ENCODE measurements around the gene TSHR. TPM values are rescaled to one million over a fixed set of nuclear protein-coding genes. Genes with fewer than 3 reads are reported as not detected.

TSHR gene
- total and polyA plus RNA-seq, 8 donors, result 0.15 to 0.75 (median 0.33) TPM

DNA sequence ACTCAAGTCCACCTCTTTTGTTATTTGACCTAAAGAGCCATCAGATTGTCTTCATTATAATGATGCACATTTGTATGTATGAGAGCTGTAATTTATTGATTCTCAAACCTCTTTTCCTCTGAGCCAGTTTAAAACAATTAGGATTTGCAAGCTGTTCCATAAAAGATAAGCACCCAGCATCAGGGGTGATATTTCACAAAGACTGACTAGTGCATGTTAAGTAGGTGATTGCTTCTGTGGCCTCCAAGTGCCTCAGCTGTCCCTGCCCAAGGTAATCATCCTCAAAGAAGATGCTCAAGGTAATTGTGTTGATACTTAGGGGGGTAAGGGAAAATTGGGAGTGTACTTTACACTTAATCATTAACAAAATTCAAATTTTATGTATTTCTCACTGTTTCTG, 32.1 kb upstream of the TSHR start:
- no peaks in the 10 kb centered on the region for H3K27me3 ChIP-seq
- intact Hi-C loops (cut with DNase I), result no loop called here
- H3K4me3 ChIP-seq, result no peak overlapping the region
- no peak for ATAC-seq
- TF ChIP-seq, protein P1, sequence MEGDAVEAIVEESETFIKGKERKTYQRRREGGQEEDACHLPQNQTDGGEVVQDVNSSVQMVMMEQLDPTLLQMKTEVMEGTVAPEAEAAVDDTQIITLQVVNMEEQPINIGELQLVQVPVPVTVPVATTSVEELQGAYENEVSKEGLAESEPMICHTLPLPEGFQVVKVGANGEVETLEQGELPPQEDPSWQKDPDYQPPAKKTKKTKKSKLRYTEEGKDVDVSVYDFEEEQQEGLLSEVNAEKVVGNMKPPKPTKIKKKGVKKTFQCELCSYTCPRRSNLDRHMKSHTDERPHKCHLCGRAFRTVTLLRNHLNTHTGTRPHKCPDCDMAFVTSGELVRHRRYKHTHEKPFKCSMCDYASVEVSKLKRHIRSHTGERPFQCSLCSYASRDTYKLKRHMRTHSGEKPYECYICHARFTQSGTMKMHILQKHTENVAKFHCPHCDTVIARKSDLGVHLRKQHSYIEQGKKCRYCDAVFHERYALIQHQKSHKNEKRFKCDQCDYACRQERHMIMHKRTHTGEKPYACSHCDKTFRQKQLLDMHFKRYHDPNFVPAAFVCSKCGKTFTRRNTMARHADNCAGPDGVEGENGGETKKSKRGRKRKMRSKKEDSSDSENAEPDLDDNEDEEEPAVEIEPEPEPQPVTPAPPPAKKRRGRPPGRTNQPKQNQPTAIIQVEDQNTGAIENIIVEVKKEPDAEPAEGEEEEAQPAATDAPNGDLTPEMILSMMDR (IDR thresholded peaks at IDR 0.05), result no peak
- H3K27ac ChIP-seq, result no peak overlapping the region
- no peak for DNase-seq
- H3K9me3 ChIP-seq, result no peaks in the 10 kb centered on the region
- H3K4me1 ChIP-seq, result no peaks in the 10 kb centered on the region
- no peaks in the 10 kb centered on the region for H3K36me3 ChIP-seq

DNA sequence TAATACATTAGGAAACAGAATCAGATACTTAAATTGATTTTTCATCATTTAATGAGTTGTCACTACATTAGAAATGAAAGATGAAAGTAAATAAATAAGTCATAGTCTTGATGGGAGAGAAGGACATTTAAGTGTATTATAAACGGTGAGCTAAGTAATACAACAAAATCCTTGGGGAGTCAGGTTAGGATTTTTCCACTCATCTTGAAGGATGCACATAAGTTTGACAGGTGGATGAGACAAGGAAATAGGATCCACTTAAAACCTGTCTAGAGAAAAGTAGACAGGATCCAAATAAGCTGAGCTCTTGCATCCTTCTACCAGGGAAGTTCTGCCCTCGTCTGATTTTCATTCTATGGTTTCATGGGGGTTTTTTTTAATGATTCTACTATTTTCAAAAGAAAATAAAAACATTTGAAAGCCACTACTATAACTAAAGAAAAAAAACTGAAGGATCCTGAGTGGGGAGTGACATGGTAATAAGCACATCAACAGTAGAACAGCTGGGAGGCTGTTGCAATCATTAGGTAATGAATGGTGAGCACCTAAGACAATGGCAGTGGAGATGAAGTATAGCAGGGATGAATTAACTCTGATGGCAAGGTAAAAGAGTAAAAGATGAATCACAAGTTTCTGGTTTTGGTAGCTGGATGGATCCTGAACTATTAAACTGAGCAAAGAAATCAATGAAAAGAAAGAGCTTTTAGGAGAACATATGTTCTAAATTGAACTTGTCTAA, 30.9 kb upstream of the TSHR start:
- Histone ChIP-seq H3K27ac (no peak overlapping the region), H3K27me3 (no peaks in the 10 kb centered on the region), H3K4me1 (no peaks in the 10 kb centered on the region), H3K4me3 (no peak overlapping the region), H3K9me3 (no peaks in the 10 kb centered on the region), H3K36me3 (no peaks in the 10 kb centered on the region)
- DNase-seq, result no peak
- intact Hi-C loops (cut with DNase I), result no loop called here
- TF ChIP-seq, protein P1 (IDR thresholded peaks at IDR 0.05), result no peak
- ATAC-seq, result no peak

DNA sequence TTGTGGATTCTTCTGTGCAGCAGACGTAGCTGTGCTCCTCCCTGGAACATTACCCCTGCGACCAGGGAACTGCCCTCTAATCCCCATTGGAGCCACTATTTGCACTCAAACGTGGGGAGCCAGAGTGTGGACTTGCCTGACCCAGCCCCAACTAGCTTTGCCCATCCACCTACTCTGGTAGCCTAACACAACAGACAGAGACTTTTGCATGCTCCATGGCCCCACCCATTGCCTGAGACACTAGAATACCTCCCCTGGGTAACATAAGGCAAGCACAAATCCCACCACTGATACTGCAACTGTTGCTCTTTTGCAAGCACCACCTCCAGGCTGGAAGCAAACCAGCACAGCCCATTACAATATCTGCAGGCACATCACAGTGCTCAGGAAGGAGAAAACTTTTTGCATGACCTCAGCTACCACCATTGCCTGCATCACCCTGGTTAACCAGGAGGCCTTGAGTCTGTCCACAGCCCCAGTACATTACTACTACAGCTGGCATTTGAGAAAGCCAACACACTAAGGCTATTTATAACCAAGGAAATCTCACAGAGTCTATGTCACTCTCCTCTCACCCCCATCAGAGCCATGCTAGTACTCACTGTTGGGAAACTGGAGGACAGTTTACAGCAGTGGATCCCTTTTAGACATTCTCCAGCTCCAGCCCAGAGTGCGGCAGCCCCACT, 28.9 kb upstream of the TSHR start:
- Histone ChIP-seq H3K9me3 (no peaks in the 10 kb centered on the region), H3K27ac (no peak overlapping the region)
- ATAC-seq, result no peak

DNA sequence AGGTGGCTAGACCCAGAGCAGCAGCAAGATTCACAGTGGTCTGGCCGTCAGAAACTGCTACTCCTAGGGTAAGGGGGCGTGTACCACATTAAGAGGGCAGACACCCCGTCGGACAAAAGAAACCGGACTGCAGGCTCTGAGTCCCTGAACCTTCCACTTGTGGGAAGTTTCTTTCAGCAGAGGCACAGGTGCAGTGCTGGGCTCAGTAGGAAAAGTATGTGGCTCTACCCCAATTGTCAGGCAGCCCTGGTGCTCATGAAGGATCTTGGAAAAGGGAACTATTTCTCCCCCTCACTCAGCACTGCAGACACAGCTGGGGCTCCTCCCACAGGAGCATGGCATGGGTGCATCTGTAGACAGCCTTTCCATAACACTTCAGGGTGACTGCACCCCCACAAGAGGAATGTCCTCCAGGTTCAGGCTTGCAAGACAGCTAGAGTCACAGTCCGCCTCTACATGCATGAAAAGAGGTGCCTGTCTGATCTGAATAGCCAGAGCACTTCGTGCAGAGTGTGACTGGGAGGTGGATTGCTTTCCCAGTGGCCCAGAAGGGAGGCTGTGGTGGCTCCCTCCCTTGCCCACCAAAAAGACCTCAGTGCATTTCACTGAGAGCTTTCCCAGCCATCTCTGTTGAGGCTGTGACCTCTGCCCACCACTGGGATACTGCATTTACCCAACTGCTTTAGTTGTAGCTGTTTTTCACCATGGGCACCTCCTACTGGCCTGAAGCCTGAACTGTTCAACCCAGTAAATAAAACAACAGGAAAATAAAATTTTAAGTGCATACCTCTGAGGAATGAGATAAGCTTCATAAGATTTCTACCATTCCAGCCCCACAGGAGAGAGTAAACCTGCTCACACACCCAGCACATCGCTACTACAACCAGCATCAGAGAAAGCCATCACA, 28.1 kb upstream of the TSHR start:
- no peaks in the 10 kb centered on the region for H3K27me3 ChIP-seq
- TF ChIP-seq, protein P1 (IDR thresholded peaks at IDR 0.05), result no peak

More for the DNA sequence above, 28.9 kb upstream of the TSHR start:
- intact Hi-C loops (cut with DNase I), result no loop called here
- H3K27me3 ChIP-seq, result no peaks in the 10 kb centered on the region
- no peak for DNase-seq
- TF ChIP-seq, protein P1 (IDR thresholded peaks at IDR 0.05), result no peak
- no peaks in the 10 kb centered on the region for H3K36me3 ChIP-seq
- no peak overlapping the region for H3K4me3 ChIP-seq
- peaks cover 0 to 10% of the 10 kb centered on the region in 2 donors for H3K4me1 ChIP-seq

More for the DNA sequence above, 28.1 kb upstream of the TSHR start:
- DNase-seq (no peak), ATAC-seq (no peak)
- Histone ChIP-seq H3K27ac (no peak overlapping the region), H3K36me3 (no peaks in the 10 kb centered on the region), H3K4me1 (peaks cover 0 to 15% of the 10 kb centered on the region in 2 donors), H3K9me3 (no peaks in the 10 kb centered on the region), H3K4me3 (no peak overlapping the region)
- intact Hi-C loops (cut with DNase I), result no loop called here
